Fibroblast of skin of left biceps (primary cell): ENCODE data around the gene GPSM1.
"Not testable (repeated sequence)": the region's sequence is repeated elsewhere in the genome, so short reads cannot be mapped to it uniquely, and the experiment has no call there.

ENCODE experiments used
- DNase-seq, 2 experiments: peaks; one replicate each; pipeline ENCODE4 v3.0.0-alpha.2; 2013; ENCODE audit warnings: low read depth in 2 of 2

GPSM1 gene

DNA sequence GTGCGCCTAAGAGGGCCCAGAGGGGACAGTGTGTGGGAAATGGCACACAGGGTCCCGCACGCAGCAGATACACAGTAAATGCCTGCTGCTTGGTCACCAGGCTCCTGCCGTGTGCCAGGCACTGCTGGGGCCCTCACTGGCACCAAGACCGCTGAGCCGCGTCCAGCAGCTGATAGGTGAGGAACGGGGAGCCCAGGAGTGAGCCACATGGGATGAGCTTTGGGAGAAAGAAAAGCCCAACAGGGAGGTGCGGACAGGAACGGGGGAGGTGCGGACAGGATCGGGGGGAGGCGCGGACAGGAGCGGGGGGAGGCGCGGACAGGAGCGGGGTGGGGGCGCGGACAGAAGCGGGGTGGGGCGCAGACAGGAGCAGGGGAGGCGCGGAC lies 16.5 kb downstream of the GPSM1 start:
- DNase-seq: no peak

DNA sequence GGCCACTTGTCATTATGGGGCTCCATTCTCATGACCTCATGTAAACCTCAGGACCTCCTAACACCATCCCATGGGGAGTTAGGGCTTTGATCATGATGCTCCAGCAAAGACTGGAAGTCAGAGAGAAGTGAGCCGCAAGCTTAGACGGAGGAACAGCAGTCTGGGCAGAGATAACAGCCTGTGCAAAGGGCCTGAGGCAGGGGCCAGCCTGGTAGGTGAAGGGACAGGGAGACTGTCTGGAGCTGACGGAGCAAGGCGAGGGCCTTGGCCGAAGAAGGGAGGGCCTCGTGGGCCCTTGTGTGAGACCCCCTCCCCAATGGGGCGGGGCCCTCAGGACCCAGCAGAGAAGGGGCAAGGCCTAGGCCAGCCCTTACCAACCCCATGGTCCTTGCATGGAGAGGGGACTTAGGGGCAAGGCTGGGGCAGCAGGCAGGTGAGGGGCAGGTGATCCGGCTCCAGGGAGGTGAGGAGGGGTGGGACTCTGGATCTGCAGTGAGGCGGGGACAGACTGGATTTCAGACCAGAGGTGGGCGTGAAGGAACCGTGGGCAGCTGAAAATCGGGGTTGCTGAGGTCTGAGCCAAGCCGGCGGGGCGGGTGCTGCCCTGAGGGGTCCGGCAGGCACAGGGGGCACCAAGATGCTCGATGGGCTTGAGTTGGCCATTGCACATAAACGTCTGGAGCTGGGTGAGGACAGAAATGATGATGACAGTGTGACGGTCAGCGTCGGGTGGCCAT lies 17.4 kb downstream of the GPSM1 start:
- DNase-seq: no peak

GRCh38 chr9:136345281-136346156 lies 18.2 kb downstream of the GPSM1 start:
- DNase-seq: no peak

DNA sequence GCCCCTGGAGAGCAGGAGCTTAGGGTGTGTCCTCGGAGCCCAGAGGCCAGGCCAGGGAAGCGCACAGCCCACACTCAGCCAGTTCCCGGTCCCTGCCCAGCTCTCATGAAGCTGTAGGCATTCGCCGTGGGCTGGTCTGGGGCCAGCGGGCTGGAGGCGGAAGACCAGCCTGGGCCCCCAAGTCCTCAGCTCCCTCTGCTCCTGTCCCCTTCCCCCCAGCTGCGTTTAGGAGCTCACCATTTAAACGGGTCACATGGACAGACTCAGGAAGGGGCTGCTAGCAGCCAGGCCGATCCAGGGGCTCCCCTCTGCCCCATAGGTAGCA lies 18.8 kb downstream of the GPSM1 start:
- no peak for DNase-seq

DNA sequence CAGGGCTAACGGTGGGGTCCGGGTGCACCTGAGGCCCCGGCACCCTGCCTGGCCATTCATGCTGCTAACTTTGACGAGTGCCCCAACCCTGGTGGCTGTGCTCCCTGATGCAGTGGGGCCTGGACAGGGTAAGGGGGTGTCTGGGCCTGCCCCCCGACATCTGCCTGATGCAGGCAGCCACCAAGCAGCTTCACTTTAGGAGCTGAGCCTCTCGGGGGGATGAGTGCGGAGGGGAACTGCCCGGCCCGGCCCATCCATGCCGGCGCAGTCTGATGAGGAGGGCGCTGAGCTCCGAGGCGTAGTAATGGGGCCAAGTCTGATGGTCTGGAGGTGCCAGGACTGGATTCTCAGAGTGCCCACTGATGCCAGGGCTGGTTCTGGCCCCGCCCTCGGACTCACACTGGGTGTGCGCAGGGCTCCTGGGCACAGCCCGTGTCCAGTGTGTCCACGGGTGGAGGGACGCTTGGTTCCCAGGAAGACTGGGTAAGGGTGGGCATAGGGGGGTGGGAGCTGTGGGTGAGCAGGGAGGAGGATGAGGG lies 19.7 kb downstream of the GPSM1 start:
- DNase-seq: no peak

- no peak for DNase-seq
These were observed 20.3 kb downstream of the GPSM1 start for GRCh38 chr9:136347472-136348256.

GRCh38 chr9:136348691-136349090 lies 21.4 kb downstream of the GPSM1 start:
- no peak for DNase-seq

GRCh38 chr9:136349546-136349945 lies 22.2 kb downstream of the GPSM1 start:
- DNase-seq: no peak

DNA sequence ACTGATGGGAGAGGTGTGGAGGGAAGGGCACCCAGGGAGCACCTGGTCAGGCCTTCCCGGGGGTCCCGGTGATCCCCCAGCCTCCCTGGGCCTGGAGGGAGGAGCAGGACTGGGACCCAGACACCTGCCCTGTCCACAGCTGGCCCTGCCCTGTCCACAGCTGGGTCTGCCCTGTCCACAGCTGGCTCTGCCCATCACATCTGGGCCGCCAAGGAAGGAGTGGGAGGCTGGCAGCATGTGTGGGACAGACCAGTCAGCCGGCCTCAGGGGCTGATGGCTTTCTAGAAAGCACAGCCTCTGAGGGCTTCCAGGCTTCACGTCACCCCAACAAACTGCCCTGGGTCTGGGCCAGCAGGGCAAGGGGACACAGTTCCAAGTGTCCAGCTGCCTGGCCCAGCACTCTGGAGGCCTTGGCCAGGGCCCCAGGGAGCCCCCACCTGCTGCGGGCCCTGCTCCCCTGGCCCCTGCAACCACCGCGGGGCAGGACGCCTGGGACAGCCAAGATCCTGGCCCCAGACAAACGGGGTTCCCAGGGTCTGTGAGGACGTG lies 24.0 kb downstream of the GPSM1 start:
- no peak for DNase-seq

- DNase-seq: not testable (repeated sequence)
These were observed 24.5 kb downstream of the GPSM1 start for GRCh38 chr9:136351868-136352267.

- no peak for DNase-seq
These were observed 25.3 kb downstream of the GPSM1 start for GRCh38 chr9:136352682-136353081.

GRCh38 chr9:136353088-136353487 lies 25.7 kb downstream of the GPSM1 start:
- DNase-seq: no peak

GRCh38 chr9:136353757-136354488 lies 26.6 kb downstream of the GPSM1 start:
- DNase-seq: no peak

DNA sequence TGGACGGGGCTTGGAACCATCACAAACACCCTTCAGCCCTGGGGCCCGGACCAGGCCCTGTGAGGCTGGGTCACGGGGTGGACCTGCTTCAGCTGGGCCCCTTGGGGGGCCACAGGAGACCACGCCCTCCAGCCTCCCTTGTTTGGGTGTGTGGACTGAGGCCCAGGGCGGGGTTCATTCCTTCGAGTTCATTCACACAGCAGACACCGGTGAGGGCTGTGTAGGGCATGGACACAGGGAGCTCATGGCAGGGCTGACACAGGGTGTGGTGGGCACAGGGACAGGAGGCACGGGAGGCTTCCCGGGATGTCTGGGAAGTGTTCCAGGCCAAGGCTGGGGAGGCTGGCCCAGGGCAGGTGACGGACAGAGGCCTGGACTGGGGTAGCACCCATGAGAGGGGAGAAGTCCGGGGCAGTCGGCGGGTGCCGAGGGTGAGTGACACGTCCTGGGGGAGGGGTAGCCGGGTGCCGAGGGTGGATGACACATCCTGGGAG lies 27.3 kb downstream of the GPSM1 start:
- no peak for DNase-seq

DNA sequence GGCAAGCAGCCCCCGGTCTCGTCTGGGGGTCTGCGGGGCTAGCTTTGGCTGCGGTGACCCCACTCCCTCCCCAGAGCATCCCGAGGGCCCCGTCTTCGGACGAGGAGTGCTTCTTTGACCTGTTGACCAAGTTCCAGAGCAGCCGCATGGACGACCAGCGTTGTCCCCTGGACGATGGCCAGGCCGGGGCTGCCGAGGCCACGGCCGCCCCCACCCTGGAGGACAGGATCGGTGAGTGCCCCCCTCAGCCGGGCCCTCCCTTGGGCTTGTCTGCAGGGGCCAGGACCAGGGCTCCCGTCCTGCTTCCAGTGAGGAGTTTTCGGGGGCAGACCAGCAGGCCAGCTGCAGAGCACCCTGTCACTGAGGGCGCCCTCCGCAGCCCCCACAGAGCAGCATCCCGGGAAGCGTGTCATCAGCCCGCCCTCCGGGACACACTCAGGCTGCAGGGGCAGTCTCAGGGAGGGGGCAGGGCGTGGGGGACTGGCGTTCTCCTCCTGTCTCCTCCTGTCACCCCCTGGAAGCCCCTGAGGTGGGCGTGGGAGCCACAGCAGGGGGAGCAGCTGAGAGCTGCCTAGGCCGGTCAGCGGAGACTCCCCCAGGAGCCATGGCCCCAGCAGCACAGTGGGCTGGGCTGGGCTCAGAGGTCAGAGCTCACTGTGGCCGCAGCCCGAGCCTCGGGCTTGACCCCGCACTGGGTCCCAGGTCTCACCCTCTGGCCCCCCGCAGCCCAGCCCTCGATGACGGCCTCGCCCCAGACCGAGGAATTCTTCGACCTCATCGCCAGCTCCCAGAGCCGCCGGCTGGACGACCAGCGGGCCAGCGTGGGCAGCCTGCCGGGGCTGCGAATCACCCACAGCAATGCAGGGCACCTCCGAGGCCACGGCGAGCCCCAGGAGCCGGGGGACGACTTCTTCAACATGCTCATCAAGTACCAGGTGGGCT lies 28.5 kb downstream of the GPSM1 start:
- DNase-seq: no peak

DNA sequence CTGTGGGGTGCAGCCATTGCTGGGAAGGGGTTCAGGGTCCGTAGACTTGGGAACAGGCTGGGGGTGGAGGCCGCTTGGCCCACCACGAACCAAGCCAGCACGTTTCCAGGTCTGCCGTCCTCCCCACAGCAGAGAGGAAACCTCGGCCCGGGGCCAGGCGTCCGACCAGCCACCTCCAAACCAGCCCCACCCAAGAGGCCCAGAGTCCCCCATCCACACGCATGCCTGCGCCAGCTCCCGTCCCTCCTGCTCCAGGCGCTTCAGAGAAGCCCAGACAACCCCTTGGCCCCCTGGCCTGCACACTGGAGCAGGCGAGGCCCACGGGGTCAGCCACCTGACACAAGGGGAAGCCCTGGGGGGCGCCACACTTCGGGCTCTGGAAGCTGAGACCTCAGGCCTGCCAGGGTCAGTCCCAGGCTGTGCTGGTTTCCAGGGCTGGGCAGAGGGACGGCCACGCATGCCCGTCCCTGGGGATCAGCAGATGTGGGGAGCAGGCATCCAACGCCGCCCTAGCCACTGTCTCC lies 29.9 kb downstream of the GPSM1 start:
- DNase-seq: no peak

DNA sequence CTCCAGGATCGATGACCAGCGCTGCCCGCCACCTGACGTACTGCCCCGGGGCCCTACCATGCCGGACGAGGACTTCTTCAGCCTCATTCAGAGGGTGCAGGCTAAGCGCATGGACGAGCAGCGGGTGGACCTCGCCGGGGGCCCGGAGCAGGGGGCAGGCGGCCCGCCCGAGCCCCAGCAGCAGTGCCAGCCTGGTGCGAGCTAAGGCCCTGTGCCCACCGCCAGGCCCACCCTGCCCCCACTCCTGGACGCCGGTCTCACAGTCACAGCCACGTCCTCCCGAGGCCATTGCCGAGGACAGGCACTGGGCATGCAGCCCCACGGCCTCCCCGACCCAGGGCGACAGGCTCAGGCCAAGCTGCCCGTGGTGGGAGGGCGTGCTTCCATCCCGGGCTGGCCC lies 30.7 kb downstream of the GPSM1 start:
- DNase-seq: no peak

DNA sequence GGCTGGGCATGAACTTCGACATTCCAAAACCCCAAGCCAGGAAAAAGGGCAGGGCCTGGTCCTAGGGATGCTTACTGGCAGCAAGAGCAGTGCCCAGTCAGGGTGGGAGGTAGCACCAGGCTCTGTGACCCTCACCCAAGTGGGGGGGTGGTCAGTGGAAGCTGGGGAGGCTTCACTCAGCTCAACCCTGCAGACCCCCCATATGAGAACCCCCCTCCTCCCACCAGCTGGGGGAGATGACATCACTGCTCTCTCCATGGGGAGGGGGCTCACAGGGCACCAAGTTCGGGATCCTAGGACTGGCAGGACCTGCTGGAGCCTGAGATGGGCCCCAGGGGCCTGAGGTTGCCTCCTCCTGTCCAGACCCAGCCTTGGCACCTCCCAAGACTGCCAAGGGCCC lies 31.5 kb downstream of the GPSM1 start:
- DNase-seq: no peak
